ENCODE data around the gene PTPRN2. TPM values are rescaled to one million over a fixed set of nuclear protein-coding genes. Genes with fewer than 3 reads are reported as not detected.

PTPRN2 gene
- total and polyA plus RNA-seq, 2 of the 8 experiments (the other 6 are each of a cell fraction or from before 2014, with no cell fraction given): 2.6 to 4.5 TPM

DNA sequence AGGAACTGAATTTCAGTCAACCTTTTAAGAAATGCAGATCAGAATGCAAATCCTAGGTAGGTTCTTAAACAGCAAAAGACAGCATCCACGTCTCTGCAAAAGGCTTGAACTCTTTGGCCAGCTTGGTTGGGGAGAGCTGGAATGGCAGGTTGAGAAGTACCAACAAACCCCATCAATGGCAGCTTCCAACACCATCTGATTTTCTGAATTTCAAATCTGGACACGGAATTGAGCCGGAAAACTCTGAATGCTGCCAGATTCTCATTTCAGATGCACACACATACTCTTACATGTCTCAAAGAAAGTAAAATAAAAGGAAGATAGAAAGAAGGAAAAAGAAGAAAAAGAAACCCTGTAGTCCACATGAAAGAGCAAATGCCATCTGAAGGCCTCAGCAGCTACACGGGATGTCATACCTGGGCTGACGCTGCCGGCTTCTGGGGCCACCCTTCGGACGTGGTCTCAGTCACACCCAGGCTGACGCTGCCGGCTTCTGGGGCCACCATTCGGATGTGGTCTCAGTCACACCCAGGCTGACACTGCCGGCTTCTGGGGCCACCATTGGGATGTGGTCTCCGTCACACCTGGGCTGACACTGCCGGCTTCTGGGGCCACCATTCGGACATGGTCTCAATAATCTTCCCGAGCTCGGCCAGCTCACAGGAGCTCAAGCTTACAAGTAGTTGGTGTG, 165.3 kb downstream of the PTPRN2 start:
- no peaks in the 10 kb centered on the region for H3K23me2 ChIP-seq (ENCODE audit: low read depth, low read length)
- no peak for TF ChIP-seq POLR2AphosphoS5 (IDR thresholded peaks at IDR 0.05; ENCODE audit: low read depth, low read length)
- no peak for TF ChIP-seq GABPA (IDR thresholded peaks at IDR 0.05; ENCODE audit: borderline replicate concordance, insufficient read depth, low read length)
- TF ChIP-seq JUND (IDR thresholded peaks at IDR 0.05; ENCODE audit: low read length): no peak
- TF ChIP-seq TAF7 (optimal IDR thresholded peaks at IDR 0.05; ENCODE audit: borderline replicate concordance, low read depth, low read length): no peak
- TF ChIP-seq, protein P1, sequence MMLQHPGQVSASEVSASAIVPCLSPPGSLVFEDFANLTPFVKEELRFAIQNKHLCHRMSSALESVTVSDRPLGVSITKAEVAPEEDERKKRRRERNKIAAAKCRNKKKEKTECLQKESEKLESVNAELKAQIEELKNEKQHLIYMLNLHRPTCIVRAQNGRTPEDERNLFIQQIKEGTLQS (IDR thresholded peaks at IDR 0.05; ENCODE audit: insufficient read depth, low read depth, low read length): no peak
- no peak for TF ChIP-seq CREB1 (IDR thresholded peaks at IDR 0.05)
- TF ChIP-seq CTBP2 (IDR thresholded peaks at IDR 0.05; ENCODE audit: borderline replicate concordance, insufficient read depth, insufficient read length, low read length): no peak
- no peak for TF ChIP-seq RFX5 (IDR thresholded peaks at IDR 0.05; ENCODE audit: borderline replicate concordance, low read depth, low read length)
- no peak for TF ChIP-seq EGR1 (IDR thresholded peaks at IDR 0.05; ENCODE audit: borderline replicate concordance, low read depth, low read length)
- no peak for TF ChIP-seq YY1 (IDR thresholded peaks at IDR 0.05; ENCODE audit: low read depth, low read length)
- no peak for TF ChIP-seq TCF12 (IDR thresholded peaks at IDR 0.05; ENCODE audit: low read depth, low read length)
- TF ChIP-seq KDM4A (IDR thresholded peaks at IDR 0.05; ENCODE audit: low read depth, low read length, severe bottlenecking): no peak
- no peak for TF ChIP-seq TBP (IDR thresholded peaks at IDR 0.05; ENCODE audit: low read depth, low read length)
- no peak for TF ChIP-seq POU5F1 (IDR thresholded peaks at IDR 0.05; ENCODE audit: low read depth, low read length)

More for the DNA sequence above, 165.3 kb downstream of the PTPRN2 start:
- Histone ChIP-seq H4K91ac (replicated peaks; ENCODE audit: insufficient read length, low read length) (no peak overlapping the region), H4K8ac (ENCODE audit: extremely low read depth, insufficient read depth, low read length) (no peak overlapping the region), H3K27me3 (replicated peaks in 1 of 4; ENCODE audit: control insufficient read depth in 3 of 4, extremely low read depth in 1 of 4, insufficient read depth in 3 of 4, low read length in 3 of 4) (no peaks in the 10 kb centered on the region), H3K79me2 (ENCODE audit: control insufficient read depth in 1 of 2, insufficient read depth in 2 of 2, low read length in 2 of 2) (no peaks in the 10 kb centered on the region), H2BK12ac (ENCODE audit: low read depth, low read length) (no peak overlapping the region), H2AFZ (ENCODE audit: low read length) (no peak overlapping the region), H2BK5ac (ENCODE audit: low read depth, low read length) (no peak overlapping the region), H4K5ac (ENCODE audit: insufficient read length, low read depth, low read length) (no peak overlapping the region), H3K36me3 (ENCODE audit: control insufficient read depth in 2 of 4, insufficient read depth in 4 of 4, low read length in 3 of 4) (no peaks in the 10 kb centered on the region), H3K9ac (replicated peaks in 1 of 4; ENCODE audit: extremely low read depth in 1 of 4, low read depth in 3 of 4, low read length in 3 of 4) (no peak overlapping the region), H2BK120ac (replicated peaks; ENCODE audit: low read depth, low read length) (no peak overlapping the region), H3K4ac (replicated peaks; ENCODE audit: insufficient read length, low read depth, low read length) (no peak overlapping the region), H3K27ac (ENCODE audit: low read depth, low read length) (no peak overlapping the region), H3K23ac (ENCODE audit: insufficient read length) (no peak overlapping the region), H3K18ac (ENCODE audit: extremely low read depth, low read length) (no peak overlapping the region), H2BK15ac (ENCODE audit: low read length) (no peak overlapping the region), H3K4me3 (ENCODE audit: extremely low read depth in 1 of 4, insufficient read depth in 2 of 4, low read depth in 3 of 4, low read length in 4 of 4) (no peak overlapping the region), H4K20me1 (replicated peaks in 1 of 2; ENCODE audit: control insufficient read depth in 1 of 2, insufficient read depth in 2 of 2, low read length in 2 of 2) (no peaks in the 10 kb centered on the region), H3K4me2 (ENCODE audit: insufficient read depth in 1 of 2, low read depth in 2 of 2, low read length in 2 of 2) (no peak overlapping the region), H3K9me3 (ENCODE audit: insufficient read depth in 2 of 2, low read depth in 1 of 2, low read length in 1 of 2) (peaks cover 17 to 19% of the 10 kb centered on the region in 2 experiments), H3K56ac (replicated peaks; ENCODE audit: insufficient read length, low read depth, low read length) (no peak overlapping the region), H3K79me1 (ENCODE audit: low read depth, low read length) (no peaks in the 10 kb centered on the region), H3K4me1 (replicated peaks in 1 of 4; ENCODE audit: control insufficient read depth in 3 of 4, insufficient read depth in 4 of 4, low read length in 3 of 4) (no peaks in the 10 kb centered on the region), H3K14ac (ENCODE audit: insufficient read length) (no peak overlapping the region), H2BK20ac (ENCODE audit: low read length) (no peak overlapping the region), H2AK5ac (ENCODE audit: low read depth, low read length) (no peak overlapping the region)
- FAIRE-seq: no peak
- no peak for DNase-seq (ENCODE audit: low read depth in 1 of 2, low spot score in 2 of 2)
- CTCF ChIA-PET (ENCODE audit: partially characterized antibody): interaction anchor here (1.5 to 2.9 kb wide), 2 partner anchors 8 to 9 kb away, joined by 6 to 8 read pairs; no protein-coding TSS in a partner anchor
- 95% methylated on average over 17 of the region's 17 CpGs; no CpG with 5 or more reads in 1 of the 2 experiments for WGBS, 2 experiments (ENCODE audit: extremely low coverage in 1 of 2, insufficient coverage in 1 of 2, insufficient read length in 1 of 2, insufficient replicate concordance in 2 of 2, low coverage in 1 of 2, low lambda C conversion rate in 2 of 2, missing lambda C conversion rate in 1 of 2)
- POLR2A ChIA-PET (ENCODE audit: partially characterized antibody): no interaction called here

All from H1 (cell line).